GM21390 (cell line): ENCODE measurements around the gene STAP1.

ENCODE experiments used
- ATAC-seq: cut with Tn5 transposase; IDR thresholded peaks from one replicate; pipeline ENCODE4 v1.9.1; 2021; ENCODE audit not compliant: unreplicated experiment

Gene STAP1

DNA sequence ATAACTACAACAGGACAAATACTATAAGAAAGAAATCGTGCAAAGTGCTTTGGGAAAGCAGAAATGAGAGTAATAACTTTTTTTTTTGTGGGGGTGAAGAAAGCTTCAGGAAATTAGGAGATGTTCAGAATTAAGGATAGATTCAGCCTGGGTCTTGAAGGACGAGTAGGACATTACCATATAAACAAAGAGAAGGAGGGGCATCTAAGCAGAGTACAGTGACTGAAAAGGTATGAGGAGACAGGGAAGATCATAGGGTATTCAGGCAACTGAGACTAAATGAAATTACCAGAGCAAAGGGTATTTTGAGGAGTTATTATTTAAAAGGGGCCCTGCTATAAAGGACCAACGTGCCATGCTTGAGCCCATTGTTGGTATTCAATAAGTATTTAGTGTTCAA is 3.1 kb upstream of the STAP1 start:
- ATAC-seq = no peak

DNA sequence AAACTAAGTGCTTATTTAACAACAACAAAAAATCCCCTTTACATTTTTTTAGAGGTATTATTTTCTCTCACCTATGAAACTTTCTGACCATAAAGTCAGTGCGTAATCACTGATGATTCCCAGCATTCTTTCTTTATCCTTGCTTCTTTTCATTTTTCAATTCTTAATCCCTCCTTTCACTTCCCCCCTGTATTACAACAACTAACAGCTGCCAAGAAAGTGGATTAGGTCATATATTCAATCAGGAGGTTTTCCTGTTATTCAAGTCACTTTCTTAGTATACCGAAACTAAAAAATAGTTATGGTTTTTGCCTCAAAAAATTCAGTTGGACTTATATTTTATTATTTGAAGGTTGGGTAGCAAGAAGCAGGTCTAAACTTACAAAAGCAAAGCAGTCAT is 2.1 kb upstream of the STAP1 start:
- no peak for ATAC-seq

- ATAC-seq = no peak
Measured at GRCh38 chr4:67565284-67565683, 6.8 kb downstream of the STAP1 start.

GRCh38 chr4:67566335-67566734 is 7.8 kb downstream of the STAP1 start:
- ATAC-seq = no peak

- ATAC-seq = no peak
Measured at GRCh38 chr4:67568820-67569219, 10.3 kb downstream of the STAP1 start.

GRCh38 chr4:67570537-67570936 is 12.0 kb downstream of the STAP1 start:
- ATAC-seq = no peak

GRCh38 chr4:67571975-67572374 is 13.4 kb downstream of the STAP1 start:
- ATAC-seq = no peak

- ATAC-seq = no peak
Measured at GRCh38 chr4:67573193-67573592, 14.7 kb downstream of the STAP1 start.

DNA sequence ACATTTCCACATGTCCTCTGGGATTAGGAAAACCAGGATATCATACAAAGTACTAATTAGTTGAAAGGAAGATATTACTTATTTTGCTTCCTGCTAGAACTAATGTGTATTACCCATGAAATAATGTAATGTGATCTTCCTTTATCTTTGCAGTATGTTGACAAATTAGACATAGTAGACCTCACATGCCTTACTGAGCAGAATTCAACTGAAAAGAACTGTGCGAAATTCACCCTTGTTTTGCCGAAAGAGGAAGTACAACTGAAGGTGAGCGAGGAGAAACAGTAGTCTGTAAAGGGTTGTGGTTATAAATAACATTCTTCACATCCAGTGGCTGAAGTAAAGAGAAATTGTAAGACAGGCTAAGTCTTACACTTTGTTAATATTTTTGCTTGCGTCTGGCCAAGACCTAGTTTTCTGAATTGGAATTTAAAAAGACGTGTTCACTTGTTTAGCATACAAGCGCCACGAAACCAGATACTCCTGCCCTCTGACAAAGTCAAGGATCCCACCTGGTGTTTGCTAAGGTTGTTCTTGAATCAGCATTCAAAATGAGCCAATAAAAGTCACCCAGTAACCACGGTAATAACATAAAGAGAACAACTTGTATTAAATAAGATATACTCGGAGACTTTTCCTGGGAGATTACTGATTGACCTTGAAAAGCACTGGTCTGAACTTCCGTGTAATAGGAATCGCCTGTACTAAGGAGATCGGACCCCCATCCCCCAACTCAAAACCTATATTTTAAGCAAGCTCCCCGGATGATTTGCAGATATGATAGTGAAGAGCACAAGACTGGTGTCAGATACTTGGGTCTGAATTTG is 16.9 kb downstream of the STAP1 start:
- peak; percentile 85 for ATAC-seq

DNA sequence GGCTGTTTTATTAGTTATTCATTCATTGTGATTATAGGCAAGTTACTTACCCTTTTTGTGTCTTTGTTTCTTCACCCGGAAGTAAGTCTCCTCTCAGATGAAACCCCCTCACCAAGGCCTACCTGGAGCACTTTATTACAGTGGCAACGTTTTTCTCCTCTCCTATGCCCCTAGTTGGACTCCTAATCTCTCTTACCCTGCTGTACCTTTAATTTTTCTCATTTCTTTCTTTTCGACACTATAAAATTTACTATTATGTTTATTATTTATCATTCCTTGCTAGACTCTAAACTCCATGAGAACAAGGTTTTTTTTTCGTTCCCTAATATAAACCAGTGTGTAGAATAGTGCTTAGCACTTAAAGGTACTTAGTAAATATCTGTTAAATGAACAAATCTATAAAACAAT is 17.5 kb downstream of the STAP1 start:
- ATAC-seq = no peak

- peak; percentile 55 for ATAC-seq
Measured at GRCh38 chr4:67576538-67576937, 18.0 kb downstream of the STAP1 start.

DNA sequence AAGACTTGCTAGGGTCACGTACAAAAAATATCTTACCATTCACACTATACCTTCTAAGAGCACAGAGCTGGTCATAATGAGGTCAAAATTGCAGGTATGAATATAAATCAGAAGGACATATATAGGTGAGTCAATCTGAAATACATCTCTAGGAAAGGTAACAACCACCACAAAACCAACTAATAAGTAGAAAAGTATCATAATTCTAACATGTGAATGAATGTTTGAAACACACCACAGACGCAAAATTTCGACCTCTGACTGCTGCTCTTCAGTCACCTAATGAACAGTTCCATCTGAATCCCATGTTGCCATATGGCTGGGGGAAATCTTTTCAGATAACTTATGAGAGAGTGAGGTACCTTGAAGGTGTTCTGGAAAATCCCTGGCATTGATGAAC is 22.1 kb downstream of the STAP1 start:
- ATAC-seq = peak; percentile 17

GRCh38 chr4:67581208-67581857 is 22.8 kb downstream of the STAP1 start:
- peak; percentile 36 for ATAC-seq

- no peak for ATAC-seq
Measured at GRCh38 chr4:67581913-67582312, 23.4 kb downstream of the STAP1 start.

DNA sequence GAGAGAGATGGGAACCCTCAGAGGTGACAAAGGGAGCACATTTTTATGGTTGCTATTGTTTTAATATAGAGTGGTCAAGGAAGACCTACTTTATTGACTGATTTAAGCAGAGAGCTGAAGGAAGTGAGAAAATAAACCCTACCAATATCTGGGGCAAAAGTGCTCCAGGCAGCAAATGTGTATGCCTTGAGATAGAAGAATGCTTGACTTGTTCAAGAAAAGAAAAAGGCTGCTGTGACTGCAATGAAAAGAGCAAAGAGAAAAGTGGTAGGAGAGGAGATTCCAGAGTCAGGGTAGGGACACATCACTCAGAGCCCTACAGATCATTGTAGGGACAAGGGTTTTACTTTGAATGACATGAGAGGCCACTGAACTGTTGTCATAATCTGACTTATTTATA is 26.0 kb downstream of the STAP1 start:
- ATAC-seq = no peak

DNA sequence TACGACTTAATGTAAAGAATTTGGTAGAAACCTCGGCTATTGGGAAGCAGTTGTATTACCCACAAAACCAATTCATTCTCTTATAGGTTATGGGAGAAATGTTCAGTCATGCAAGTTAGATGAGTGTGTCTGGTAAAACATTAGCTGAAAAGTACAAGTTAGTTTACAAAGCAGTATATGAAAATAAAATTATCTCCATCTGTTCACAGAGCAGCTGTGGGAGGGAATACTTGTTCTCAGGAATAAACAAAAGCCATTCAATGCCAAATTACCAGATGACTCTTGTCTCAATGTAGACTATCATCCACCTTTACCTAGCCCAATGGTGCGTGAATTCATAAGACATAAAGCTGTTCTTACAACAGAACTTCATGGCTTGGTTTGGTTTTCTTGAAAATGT is 28.6 kb downstream of the STAP1 start:
- ATAC-seq = no peak

DNA sequence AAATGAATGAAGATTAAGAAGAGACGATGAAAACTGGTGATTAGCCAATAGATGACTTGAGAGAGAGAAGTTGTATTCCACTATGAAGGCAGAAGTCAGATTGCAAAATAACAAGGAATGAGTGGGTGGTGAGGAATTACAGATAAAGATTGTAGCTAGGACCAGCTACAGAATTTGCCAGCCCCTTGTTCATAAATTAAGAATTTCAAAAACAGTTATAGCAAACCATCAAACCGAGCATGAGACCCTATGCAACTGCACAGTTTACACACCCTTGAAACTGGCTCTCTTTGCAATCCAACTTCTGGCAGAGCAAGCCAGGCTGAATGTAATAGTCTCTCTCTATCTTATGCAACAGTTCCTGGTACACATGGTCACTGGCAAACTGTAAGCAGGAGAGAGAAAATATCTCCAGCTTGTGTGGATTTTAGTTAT is 35.2 kb downstream of the STAP1 start:
- ATAC-seq = no peak

GRCh38 chr4:67603310-67604028 is 44.9 kb downstream of the STAP1 start:
- no peak for ATAC-seq

DNA sequence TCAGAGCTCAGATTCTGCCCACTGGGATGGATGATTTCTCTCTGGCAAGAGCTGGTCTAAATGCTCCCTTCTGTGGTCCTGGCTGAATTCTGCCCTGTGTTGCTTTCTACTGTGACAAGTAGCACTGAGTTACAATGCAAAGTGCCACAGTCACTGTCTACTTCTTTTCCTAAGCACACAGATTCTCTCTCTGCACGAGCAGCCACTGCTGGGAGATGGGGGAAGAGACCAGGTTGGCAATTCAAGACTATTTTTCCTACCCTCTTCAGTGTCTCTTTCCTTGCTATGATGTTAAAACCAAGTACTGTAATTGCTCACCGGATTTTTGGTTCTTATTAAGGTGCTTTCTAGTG is 45.5 kb downstream of the STAP1 start:
- ATAC-seq = no peak

DNA sequence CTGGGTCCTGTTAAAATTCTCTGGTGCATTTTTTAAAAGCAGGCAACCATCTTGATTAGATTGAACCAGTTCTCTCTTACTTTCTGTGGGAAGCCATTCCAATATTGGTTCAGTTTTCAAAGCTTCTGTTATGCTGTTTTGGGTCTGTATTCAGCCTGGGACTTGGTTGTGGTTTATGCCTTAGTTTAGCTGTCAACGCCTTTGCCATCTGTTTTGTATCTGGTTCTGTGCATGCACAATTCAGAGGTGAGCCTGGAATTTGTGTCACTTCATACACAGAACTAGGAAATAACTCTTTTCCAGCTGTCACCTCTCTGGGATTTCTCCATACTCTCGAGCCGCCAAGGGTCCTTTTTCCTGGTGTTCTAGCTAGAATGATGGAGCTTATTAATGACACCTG is 46.2 kb downstream of the STAP1 start:
- no peak for ATAC-seq

- ATAC-seq = no peak
Measured at GRCh38 chr4:67608027-67608426, 49.5 kb downstream of the STAP1 start.

- ATAC-seq = no peak
Measured at GRCh38 chr4:67614186-67614585, 55.7 kb downstream of the STAP1 start.
